ENCODE measurements around the gene NOM1.
"Not testable (repeated sequence)": the region's sequence is repeated elsewhere in the genome, so short reads cannot be mapped to it uniquely, and the experiment has no call there.

GRCh38 chr7:156909574-156910252 lies 39.8 kb upstream of the NOM1 start:
- not testable (repeated sequence) for TF ChIP-seq CTCF (conservative IDR thresholded peaks at IDR 0.05; ENCODE audit: low read depth in 2 of 2); EZH2 (IDR thresholded peaks at IDR 0.05; ENCODE audit: low read depth, unreplicated experiment); POLR2AphosphoS5 (IDR thresholded peaks at IDR 0.05; ENCODE audit: low read depth); STAT1 (IDR thresholded peaks at IDR 0.05; ENCODE audit: unreplicated experiment); CREB1 (CRISPR knock-in tag; IDR thresholded peaks at IDR 0.05; ENCODE audit: low read depth); EZH2phosphoT487 (IDR thresholded peaks at IDR 0.05; ENCODE audit: unreplicated experiment)

Measured in GM23338 (cell line).